Urinary bladder (tissue), 4 donors: ENCODE measurements around the gene ZNF778. TPM values are rescaled to one million over a fixed set of nuclear protein-coding genes. Genes with fewer than 3 reads are reported as not detected.

Experiments used
- DNase-seq: peaks from one replicate; pipeline ENCODE4 v3.0.0-alpha.2; 2015; ENCODE audit errors: extremely low spot score
- H3K27ac ChIP-seq: one replicate; pipeline ENCODE4 v1.5.1; 2013; ENCODE audit warnings: low read depth, mild to moderate bottlenecking, moderate library complexity
- H3K36me3 ChIP-seq: one replicate; pipeline ENCODE4 v1.6.1; 2013; ENCODE audit warnings: mild to moderate bottlenecking, moderate library complexity; ENCODE audit not compliant: insufficient read depth
- H3K4me1 ChIP-seq: one replicate; pipeline ENCODE4 v1.6.1; 2013; ENCODE audit warnings: mild to moderate bottlenecking, moderate library complexity; ENCODE audit not compliant: insufficient read depth
- H3K4me3 ChIP-seq: one replicate; pipeline ENCODE4 v1.5.1; 2013; ENCODE audit warnings: low read depth, low read length
- WGBS: extraction: QIAGEN DNeasy Blood & Tissue Kit; methylation state at CpG from one replicate; pipeline ENCODE4 v1.1.7; 2013; 5-methylcytosine and 5-hydroxymethylcytosine counted together
- polyA plus RNA-seq: library from polyadenylated mRNA; stranded (reverse); fragments of 200-250 nt; gene quantifications from one replicate; pipeline ENCODE4 v1.2.3, GENCODE V29; 2013
- total RNA-seq: library from RNA; depleted of rRNA; stranded (reverse); fragments of >200 nt; gene quantifications from one replicate; pipeline ENCODE4 v1.2.3, GENCODE V29; 2014
- donor health status: healthy with polysubstance abuse.
- donor health status: healthy.

The ZNF778 gene
- total and polyA plus RNA-seq, 2 donors = 5.1 to 9.5 TPM

DNA sequence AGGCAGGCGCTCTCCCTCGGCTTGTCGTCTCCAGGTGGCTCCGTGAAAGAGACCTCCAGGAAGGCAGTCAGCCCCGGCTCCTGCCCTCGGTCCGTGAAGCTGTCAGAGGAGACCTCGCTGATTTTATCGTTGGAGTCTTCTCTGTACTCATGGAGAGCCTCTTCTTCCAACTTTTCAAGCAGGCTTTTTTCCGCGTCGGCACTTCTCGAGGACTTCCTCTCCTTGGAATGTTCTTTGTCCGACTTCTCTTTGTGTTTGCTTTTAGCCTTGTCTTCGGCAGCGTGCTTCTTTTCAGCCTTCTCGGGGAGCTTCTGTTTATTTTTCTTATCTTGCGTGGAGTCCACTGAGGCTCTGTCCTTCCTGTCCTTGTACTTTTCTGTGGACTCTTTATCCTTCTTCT lies 65.0 kb downstream of the ZNF778 start:
- H3K36me3 ChIP-seq = peaks cover 13% of the 10 kb centered on the region
- H3K4me3 ChIP-seq = no peak overlapping the region
- no peak for DNase-seq
- 92% methylated on average over 18 of the region's 18 CpGs for WGBS
- no peak overlapping the region for H3K27ac ChIP-seq
- H3K4me1 ChIP-seq = no peaks in the 10 kb centered on the region

DNA sequence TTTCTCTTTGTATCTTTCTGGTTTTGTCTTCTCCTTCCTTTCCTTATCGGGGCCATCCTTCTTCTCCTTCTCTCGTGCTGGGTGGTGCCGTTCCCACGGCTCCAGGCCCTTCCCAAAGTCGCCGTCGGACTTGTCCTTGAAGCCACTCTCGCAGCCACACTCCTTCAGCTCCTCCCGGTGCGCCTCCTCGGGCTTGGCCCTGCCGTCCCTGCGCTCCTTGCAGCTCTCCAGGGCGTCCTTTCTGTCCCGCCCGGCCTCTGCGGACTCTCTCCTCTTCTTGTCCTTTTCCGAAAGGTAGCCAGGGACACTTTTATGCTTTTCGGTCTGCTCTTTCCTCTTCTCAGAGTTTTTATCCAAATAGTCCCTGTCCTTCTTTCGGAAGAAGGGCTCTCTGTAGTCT lies 65.9 kb downstream of the ZNF778 start:
- Histone ChIP-seq H3K36me3 (peaks cover 15% of the 10 kb centered on the region), H3K27ac (no peak overlapping the region), H3K4me3 (no peak overlapping the region), H3K4me1 (no peaks in the 10 kb centered on the region)
- DNase-seq = no peak
- 87% methylated on average over 20 of the region's 20 CpGs for WGBS

DNA sequence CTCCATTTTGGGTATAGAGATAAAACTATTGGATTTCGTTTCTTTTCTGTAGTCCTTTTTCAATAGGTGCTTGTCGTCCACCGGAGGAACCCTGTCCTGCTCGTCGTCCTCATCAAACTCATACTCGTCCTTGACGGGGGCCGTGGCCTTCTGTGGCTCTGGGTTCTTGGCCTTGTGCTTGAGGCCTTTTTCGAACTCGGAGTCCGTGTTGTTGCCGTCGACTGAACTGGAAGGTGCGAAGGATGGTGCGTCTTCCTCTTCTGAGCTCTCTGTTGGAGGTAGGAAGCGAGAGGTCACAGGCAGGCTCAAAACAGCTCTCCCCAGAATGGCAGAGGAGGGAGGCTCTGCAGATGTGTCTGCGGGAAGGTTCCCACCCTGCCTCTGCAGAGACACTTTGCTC lies 67.9 kb downstream of the ZNF778 start:
- WGBS = 92% methylated on average over 17 of the region's 17 CpGs
- peaks cover 13% of the 10 kb centered on the region for H3K36me3 ChIP-seq
- no peak overlapping the region for H3K27ac ChIP-seq
- no peaks in the 10 kb centered on the region for H3K4me1 ChIP-seq
- H3K4me3 ChIP-seq = no peak overlapping the region
- DNase-seq = no peak

DNA sequence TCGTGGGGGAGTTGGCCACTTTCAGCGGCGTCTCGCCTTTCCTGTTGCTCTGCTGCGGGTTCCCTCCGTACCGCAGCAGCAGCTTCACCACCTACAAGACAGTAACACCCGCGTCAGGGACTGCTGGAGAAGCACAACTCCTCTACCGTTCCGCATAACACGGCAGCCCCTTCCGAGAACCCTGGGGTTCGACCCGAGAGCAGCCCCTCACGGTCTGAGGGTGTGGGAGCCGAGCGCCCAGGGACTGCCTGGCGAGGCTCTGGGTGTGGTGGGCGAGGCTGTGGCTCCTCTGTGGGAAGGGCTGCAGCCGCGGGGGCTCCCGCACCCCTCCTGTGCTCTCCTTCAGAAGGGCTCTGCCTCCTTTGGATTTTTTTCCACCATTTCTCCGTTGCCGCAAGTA lies 68.6 kb downstream of the ZNF778 start:
- DNase-seq = no peak
- 91% methylated on average over 25 of the region's 25 CpGs for WGBS
- Histone ChIP-seq H3K27ac (no peak overlapping the region), H3K4me3 (no peak overlapping the region), H3K36me3 (peaks cover 11% of the 10 kb centered on the region), H3K4me1 (no peaks in the 10 kb centered on the region)

Other genes with a start within 250 kb of the ZNF778 start
- gene CBFA2T3, start 240.5 kb upstream of the ZNF778 start, total RNA-seq = 1.5 TPM
- gene CBFA2T3, start 240.5 kb upstream of the ZNF778 start, polyA plus RNA-seq = 6.2 TPM
- gene ACSF3, start 123.9 kb upstream of the ZNF778 start, total RNA-seq = 19.7 TPM
- 19.1 TPM for gene ACSF3, start 123.9 kb upstream of the ZNF778 start, polyA plus RNA-seq
- 3.7 TPM for gene CDH15, start 46.0 kb upstream of the ZNF778 start, total RNA-seq
- gene CDH15, start 46.0 kb upstream of the ZNF778 start, polyA plus RNA-seq = 0.05 TPM
- gene SLC22A31, start 17.2 kb upstream of the ZNF778 start, total RNA-seq = not detected
- gene SLC22A31, start 17.2 kb upstream of the ZNF778 start, polyA plus RNA-seq = 0.28 TPM